Common myeloid progenitor, CD34-positive (primary cell): ENCODE data around the gene NME5.

Experiments used
- CTCF ChIA-PET: fragments of 350-600 bp; sonication (Branson Sonifier 250); formaldehyde crosslinking; loops from one replicate; lab custom pipeline; 2021; ENCODE audit warnings: antibody characterized with exemption; lab: Charles Lee
- POLR2A ChIA-PET: fragments of 350-600 bp; sonication (Branson Sonifier 250); formaldehyde crosslinking; loops from one replicate; lab custom pipeline; 2021; ENCODE audit warnings: antibody characterized with exemption; lab: Charles Lee
- DNase-seq, 3 donors: peaks; one replicate each; pipeline versions ENCODE4 v3.0.0 to v3.0.0-alpha.2; 2013
- H3K27ac ChIP-seq, 2 experiments: 1 replicate in 1 of 2; 2 replicates in 1 of 2; pipeline ENCODE4 v1.7.0; 2013; ENCODE audit warnings: inconsistent platforms in 2 of 2, low read length in 2 of 2, mild to moderate bottlenecking in 2 of 2, low read depth in 1 of 2, moderate library complexity in 1 of 2; ENCODE audit not compliant: severe bottlenecking in 2 of 2, insufficient read depth in 1 of 2, poor library complexity in 1 of 2
- H3K27me3 ChIP-seq, 5 experiments: replicated peaks in 2 of 5; 1 replicate in 3 of 5; 2 replicates in 2 of 5; pipeline versions ENCODE4 v1.6.1 to v1.7.0; 2013; ENCODE audit warnings: low read length in 4 of 5, mild to moderate bottlenecking in 2 of 5, moderate library complexity in 2 of 5, inconsistent platforms in 1 of 5; ENCODE audit not compliant: insufficient read depth in 5 of 5, control insufficient read depth in 4 of 5
- H3K36me3 ChIP-seq, 4 experiments: 1 replicate in 2 of 4; 2 replicates in 2 of 4; pipeline versions ENCODE4 v1.6.1 to v1.7.0; 2013; ENCODE audit warnings: low read length in 3 of 4, control low read depth in 1 of 4, mild to moderate bottlenecking in 1 of 4; ENCODE audit not compliant: control insufficient read depth in 4 of 4, insufficient read depth in 4 of 4
- H3K4me1 ChIP-seq, 4 experiments: 1 replicate in 3 of 4; 2 replicates in 1 of 4; pipeline versions ENCODE4 v1.6.1 to v1.7.1; 2013; ENCODE audit warnings: low read length in 3 of 4, mild to moderate bottlenecking in 3 of 4, control low read depth in 1 of 4, inconsistent platforms in 1 of 4, moderate library complexity in 1 of 4; ENCODE audit not compliant: control insufficient read depth in 4 of 4, insufficient read depth in 4 of 4; ENCODE audit errors: control extremely low read depth in 1 of 4
- H3K4me3 ChIP-seq, 7 experiments: 1 replicate in 4 of 7; 2 replicates in 3 of 7; pipeline versions ENCODE4 v1.5.1 to v1.7.0; 2013; ENCODE audit warnings: mild to moderate bottlenecking in 7 of 7, low read length in 6 of 7, moderate library complexity in 6 of 7, inconsistent platforms in 2 of 7, low read depth in 2 of 7, control low read depth in 1 of 7; ENCODE audit not compliant: insufficient read depth in 4 of 7, control insufficient read depth in 1 of 7; ENCODE audit errors: extremely low read depth in 1 of 7
- H3K9me3 ChIP-seq, 5 experiments: 1 replicate in 4 of 5; 2 replicates in 1 of 5; pipeline versions ENCODE4 v1.6.1 to v1.7.1; 2013; ENCODE audit warnings: low read length in 4 of 5, mild to moderate bottlenecking in 2 of 5, inconsistent platforms in 1 of 5, low read depth in 1 of 5, moderate library complexity in 1 of 5; ENCODE audit not compliant: control insufficient read depth in 4 of 5, insufficient read depth in 2 of 5; ENCODE audit errors: control extremely low read depth in 1 of 5
- WGBS: methylation state at CpG from one replicate; pipeline ENCODE4 v1.1.5; 2013; ENCODE audit not compliant: insufficient coverage; 5-methylcytosine and 5-hydroxymethylcytosine counted together

The NME5 gene

DNA sequence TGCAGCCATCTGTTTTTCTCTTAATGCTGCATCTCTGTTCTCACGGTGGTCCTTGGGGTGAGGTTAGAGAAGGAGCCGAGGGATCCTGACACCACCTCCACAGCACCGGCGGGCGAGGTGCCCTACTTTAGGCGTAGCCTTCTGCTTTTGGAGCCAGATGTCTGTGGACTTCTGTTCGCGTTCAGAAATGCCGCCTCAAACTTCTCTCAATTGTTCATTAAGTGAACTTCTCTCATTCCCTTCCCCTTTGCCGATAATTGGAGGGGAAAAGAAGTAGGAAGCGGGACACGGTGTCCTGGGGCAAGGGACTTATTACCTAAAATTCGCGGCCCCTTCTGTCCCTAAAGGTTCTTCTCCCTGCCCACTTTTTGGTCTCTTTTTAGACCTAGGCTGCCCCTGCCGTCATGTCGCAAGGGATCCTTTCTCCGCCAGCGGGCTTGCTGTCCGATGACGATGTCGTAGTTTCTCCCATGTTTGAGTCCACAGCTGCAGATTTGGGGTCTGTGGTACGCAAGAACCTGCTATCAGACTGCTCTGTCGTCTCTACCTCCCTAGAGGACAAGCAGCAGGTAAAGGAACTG lies 40.1 kb upstream of the NME5 start:
- ChIA-PET CTCF (interaction anchor here (0.6 to 12.8 kb wide), 14 partner anchors 8 to 324 kb away, joined by 3 to 113 read pairs (median 5); partner anchors contain the start of gene KDM3B), POLR2A (interaction anchor here (0.8 kb wide), 2 partner anchors 17 to 174 kb away, joined by 3 to 5 read pairs; partner anchors contain the start of gene KDM3B)
- H3K4me1 ChIP-seq, result peaks cover 13 to 25% (median 21%) of the 10 kb centered on the region in 4 experiments
- H3K4me3 ChIP-seq, result peak overlapping the region; percentile 53 to 100 (median 98)
- WGBS, result 7% methylated on average over 14 of the region's 23 CpGs
- no peaks in the 10 kb centered on the region for H3K9me3 ChIP-seq
- peaks cover 7 to 51% (median 29%) of the 10 kb centered on the region in 4 experiments for H3K36me3 ChIP-seq
- no peak overlapping the region for H3K27ac ChIP-seq
- no peaks in the 10 kb centered on the region for H3K27me3 ChIP-seq
- DNase-seq, result peak in 2 of 3 donors; percentile 6 to 9

- Histone ChIP-seq H3K9me3 (no peaks in the 10 kb centered on the region), H3K27me3 (no peaks in the 10 kb centered on the region), H3K27ac (peak within 1 kb of the TSS; percentile 88 to 91), H3K4me3 (peak within 1 kb of the TSS; percentile 69 to 100 (median 98)), H3K4me1 (peaks cover 13 to 25% (median 21%) of the 10 kb centered on the region in 4 experiments), H3K36me3 (peaks cover 7 to 51% (median 26%) of the 10 kb centered on the region in 4 experiments)
- ChIA-PET POLR2A (interaction anchor here (0.8 to 1.2 kb wide), 3 partner anchors 17 to 174 kb away, joined by 3 to 5 read pairs (median 3); partner anchors contain the start of gene KDM3B), CTCF (interaction anchor here (1.0 to 12.8 kb wide), 12 partner anchors 9 to 325 kb away, joined by 3 to 113 read pairs (median 5); partner anchors contain the start of gene KDM3B)
- under 1% methylated on average over 33 of the region's 41 CpGs for WGBS
- DNase-seq, result peak; percentile 94 to 96 (median 95)
These were observed 39.5 kb upstream of the NME5 start, which contains the start of the genes BRD8 and KIF20A for GRCh38 chr5:138178516-138179276. Gene BRD8, minus strand, starts transcription at chr5:138178630. Its CDS starts 16 bp downstream, at chr5:138178614. Gene KIF20A, plus strand, starts transcription at chr5:138179112. Its CDS starts 569 bp downstream, at chr5:138179681.

GRCh38 chr5:138177941-138178515 lies 38.8 kb upstream of the NME5 start:
- H3K27ac ChIP-seq, result peak overlapping the region; percentile 88 to 91
- POLR2A ChIA-PET, result interaction anchor here (1.2 kb wide), 1 partner anchor 64 kb away, joined by 3 read pairs; no protein-coding TSS in a partner anchor
- H3K9me3 ChIP-seq, result no peaks in the 10 kb centered on the region
- H3K4me3 ChIP-seq, result peak overlapping the region; percentile 69 to 100 (median 98)
- 2% methylated on average over 11 of the region's 16 CpGs for WGBS
- DNase-seq, result peak; percentile 9 to 55 (median 41)
- H3K27me3 ChIP-seq, result no peaks in the 10 kb centered on the region
- H3K36me3 ChIP-seq, result peaks cover 9 to 51% (median 27%) of the 10 kb centered on the region in 4 experiments
- CTCF ChIA-PET, result interaction anchor here (1.0 to 12.8 kb wide), 4 partner anchors 11 to 272 kb away, joined by 3 to 113 read pairs (median 8); partner anchors contain the start of gene KDM3B
- peaks cover 13 to 25% (median 21%) of the 10 kb centered on the region in 4 experiments for H3K4me1 ChIP-seq

GRCh38 chr5:138170299-138170698 lies 31.1 kb upstream of the NME5 start:
- Histone ChIP-seq H3K36me3 (peaks cover 22 to 98% (median 62%) of the 10 kb centered on the region in 4 experiments), H3K27ac (no peak overlapping the region), H3K4me3 (no peak overlapping the region), H3K27me3 (no peaks in the 10 kb centered on the region), H3K9me3 (no peaks in the 10 kb centered on the region), H3K4me1 (no peaks in the 10 kb centered on the region)
- no peak for DNase-seq
- ChIA-PET POLR2A (interaction anchor here (0.6 kb wide), 1 partner anchor 32 kb away, joined by 3 read pairs; no protein-coding TSS in a partner anchor), CTCF (interaction anchor here (1.2 kb wide), 1 partner anchor 19 kb away, joined by 3 read pairs; no protein-coding TSS in a partner anchor)

DNA sequence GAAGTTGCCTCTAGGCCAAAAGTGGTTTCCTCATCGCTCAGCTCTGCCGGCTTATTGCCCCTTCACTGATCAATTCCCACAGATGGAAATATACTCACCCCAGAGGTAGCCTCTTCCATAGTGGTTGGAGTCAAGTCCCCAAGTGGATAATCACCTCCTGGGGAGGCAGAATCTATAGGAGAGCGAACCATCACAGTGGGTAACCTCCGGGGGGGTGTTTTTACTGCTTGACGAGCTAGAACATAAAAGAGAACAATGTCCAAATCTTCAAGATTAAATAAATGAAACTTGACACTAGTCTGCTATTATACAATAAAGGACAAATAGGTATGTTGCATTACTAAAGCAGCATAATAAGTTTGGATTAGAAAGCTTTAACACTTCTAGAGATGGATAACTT lies 29.9 kb upstream of the NME5 start:
- no peak for DNase-seq
- no peaks in the 10 kb centered on the region for H3K27me3 ChIP-seq
- no peak overlapping the region for H3K27ac ChIP-seq
- H3K4me1 ChIP-seq, result no peaks in the 10 kb centered on the region
- H3K9me3 ChIP-seq, result no peaks in the 10 kb centered on the region
- H3K36me3 ChIP-seq, result peaks cover 31 to 98% (median 71%) of the 10 kb centered on the region in 4 experiments
- POLR2A ChIA-PET, result interaction anchor here (0.6 kb wide), 1 partner anchor 150 kb away, joined by 3 read pairs; no protein-coding TSS in a partner anchor
- WGBS, result no CpG with 5 or more reads among the region's 5 CpGs
- CTCF ChIA-PET, result interaction anchor here (1.3 kb wide), 1 partner anchor 21 kb away, joined by 3 read pairs; no protein-coding TSS in a partner anchor
- H3K4me3 ChIP-seq, result no peak overlapping the region

GRCh38 chr5:138163721-138164120 lies 24.5 kb upstream of the NME5 start:
- ChIA-PET CTCF (interaction anchor here (0.8 to 1.7 kb wide), 2 partner anchors 13 to 30 kb away, joined by 3 to 4 read pairs; no protein-coding TSS in a partner anchor), POLR2A (no interaction called here)
- Histone ChIP-seq H3K4me1 (no peaks in the 10 kb centered on the region), H3K27ac (no peak overlapping the region), H3K9me3 (no peaks in the 10 kb centered on the region), H3K36me3 (peaks cover 54 to 100% (median 77%) of the 10 kb centered on the region in 4 experiments), H3K27me3 (no peaks in the 10 kb centered on the region), H3K4me3 (no peak overlapping the region)
- no peak for DNase-seq
